Uterus (tissue), 4 donors: Measurements from ENCODE around the gene VWC2L. TPM values are rescaled to one million over a fixed set of nuclear protein-coding genes. Genes with fewer than 3 reads are reported as not detected.

Source experiments
- DNase-seq, 2 donors: peaks; one replicate each; pipeline ENCODE4 v3.0.0-alpha.2; 2019 to 2020
- H3K27ac ChIP-seq, 2 donors: fragments of 200-600 bp; sonication (generic); 1 replicate in 1 of 2; 2 replicates in 1 of 2; pipeline ENCODE4 v1.5.1; 2016 to 2018
- H3K27me3 ChIP-seq, 2 donors: fragments of 200-600 bp; sonication (generic); one replicate each; pipeline ENCODE4 v1.5.1; 2018 to 2019; ENCODE audit warnings: control low read depth in 1 of 2
- H3K36me3 ChIP-seq, 2 donors: fragments of 200-600 bp; sonication (generic); one replicate each; pipeline ENCODE4 v1.5.1; 2019; ENCODE audit warnings: control low read depth in 1 of 2
- H3K4me1 ChIP-seq, 2 donors: fragments of 200-600 bp; sonication (generic); one replicate each; pipeline ENCODE4 v1.5.1; 2018 to 2019; ENCODE audit warnings: control low read depth in 1 of 2
- H3K4me3 ChIP-seq, 2 donors: fragments of 200-600 bp; sonication (generic); 1 replicate in 1 of 2; 2 replicates in 1 of 2; pipeline ENCODE4 v1.5.1; 2018 to 2019; ENCODE audit warnings: mild to moderate bottlenecking in 1 of 2
- H3K9me3 ChIP-seq, 2 donors: fragments of 200-600 bp; sonication (generic); one replicate each; pipeline ENCODE4 v1.5.1; 2019; ENCODE audit warnings: control low read depth in 1 of 2
- POLR2A ChIP-seq, 2 donors: fragments of 450-650 bp; IDR thresholded peaks; one replicate each; pipeline ENCODE4 v1.6.1; 2016; ENCODE audit warnings: antibody characterized with exemption in 2 of 2, mild to moderate bottlenecking in 1 of 2, moderate library complexity in 1 of 2
- intact Hi-C: fragments of 100-400 bp; cut with DNase I; formaldehyde crosslinking; loops from one replicate; pipeline ENCODE4 v1.15.1; 2023; ENCODE audit warnings: low total_unique reads
- total RNA-seq, 4 donors: library from RNA; depleted of rRNA in 3 of 4; stranded (reverse); fragments of >200 nt in 3 of 4; gene quantifications; one replicate each; pipeline versions ENCODE4 v1.1.0 to v1.2.4, GENCODE V29; 2014 to 2023
- TF ChIP-seq, protein P1 (sequence below), 4 experiments: fragments of 200-600 bp in 2 of 4; fragments of 450-650 bp in 2 of 4; sonication (generic) in 2 of 4; IDR thresholded peaks; one replicate each; pipeline ENCODE4 v1.5.1; 2016 to 2019; ENCODE audit warnings: antibody characterized with exemption in 4 of 4, mild to moderate bottlenecking in 2 of 4, moderate library complexity in 1 of 4
- donor health status: DM: yes; HTN: yes; CAD: no.

The VWC2L gene
- total RNA-seq, 4 donors from 2014 or later: 0.21 TPM; not detected in 3

- H3K4me3 ChIP-seq: no peak overlapping the region
- H3K27ac ChIP-seq: no peak overlapping the region
- no peak for TF ChIP-seq POLR2A (IDR thresholded peaks at IDR 0.05)
- TF ChIP-seq, protein P1, sequence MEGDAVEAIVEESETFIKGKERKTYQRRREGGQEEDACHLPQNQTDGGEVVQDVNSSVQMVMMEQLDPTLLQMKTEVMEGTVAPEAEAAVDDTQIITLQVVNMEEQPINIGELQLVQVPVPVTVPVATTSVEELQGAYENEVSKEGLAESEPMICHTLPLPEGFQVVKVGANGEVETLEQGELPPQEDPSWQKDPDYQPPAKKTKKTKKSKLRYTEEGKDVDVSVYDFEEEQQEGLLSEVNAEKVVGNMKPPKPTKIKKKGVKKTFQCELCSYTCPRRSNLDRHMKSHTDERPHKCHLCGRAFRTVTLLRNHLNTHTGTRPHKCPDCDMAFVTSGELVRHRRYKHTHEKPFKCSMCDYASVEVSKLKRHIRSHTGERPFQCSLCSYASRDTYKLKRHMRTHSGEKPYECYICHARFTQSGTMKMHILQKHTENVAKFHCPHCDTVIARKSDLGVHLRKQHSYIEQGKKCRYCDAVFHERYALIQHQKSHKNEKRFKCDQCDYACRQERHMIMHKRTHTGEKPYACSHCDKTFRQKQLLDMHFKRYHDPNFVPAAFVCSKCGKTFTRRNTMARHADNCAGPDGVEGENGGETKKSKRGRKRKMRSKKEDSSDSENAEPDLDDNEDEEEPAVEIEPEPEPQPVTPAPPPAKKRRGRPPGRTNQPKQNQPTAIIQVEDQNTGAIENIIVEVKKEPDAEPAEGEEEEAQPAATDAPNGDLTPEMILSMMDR (IDR thresholded peaks at IDR 0.05): no peak
- no peaks in the 10 kb centered on the region for H3K9me3 ChIP-seq
- no peaks in the 10 kb centered on the region for H3K36me3 ChIP-seq
- intact Hi-C loops: no loop called here
- H3K27me3 ChIP-seq: no peaks in the 10 kb centered on the region
- no peaks in the 10 kb centered on the region for H3K4me1 ChIP-seq
- no peak for DNase-seq
Measured at GRCh38 chr2:214560618-214561190, 149.8 kb downstream of the VWC2L start.

DNA sequence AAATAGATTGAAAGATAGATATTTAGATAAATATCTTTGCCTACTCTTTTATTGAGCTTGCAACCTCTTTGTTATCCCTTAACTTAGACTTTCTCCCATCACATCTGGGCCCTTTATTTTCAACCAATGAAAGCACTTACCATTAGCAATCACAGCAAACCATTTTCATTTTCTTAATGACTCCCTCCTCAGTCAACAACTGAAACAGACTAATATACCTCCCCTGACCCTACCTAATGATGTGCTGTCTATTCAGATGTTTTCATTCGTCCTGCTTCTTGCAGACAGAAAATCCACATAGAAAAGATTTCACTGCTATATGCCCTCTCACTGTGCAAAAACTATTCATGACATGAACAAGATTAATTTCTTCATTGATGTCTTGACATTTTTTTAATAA lies 154.4 kb downstream of the VWC2L start:
- Histone ChIP-seq H3K27ac (no peak overlapping the region), H3K27me3 (no peaks in the 10 kb centered on the region), H3K4me3 (no peak overlapping the region), H3K4me1 (no peaks in the 10 kb centered on the region), H3K9me3 (no peaks in the 10 kb centered on the region), H3K36me3 (no peaks in the 10 kb centered on the region)
- DNase-seq: no peak
- intact Hi-C loops: no loop called here
- TF ChIP-seq, protein P1 (IDR thresholded peaks at IDR 0.05): no peak
- TF ChIP-seq POLR2A (IDR thresholded peaks at IDR 0.05): no peak

GRCh38 chr2:214566457-214566856 lies 155.6 kb downstream of the VWC2L start:
- DNase-seq: no peak
- Histone ChIP-seq H3K36me3 (no peaks in the 10 kb centered on the region), H3K9me3 (no peaks in the 10 kb centered on the region), H3K27ac (no peak overlapping the region), H3K4me1 (no peaks in the 10 kb centered on the region), H3K27me3 (no peaks in the 10 kb centered on the region), H3K4me3 (no peak overlapping the region)
- intact Hi-C loops: no loop called here
- no peak for TF ChIP-seq POLR2A (IDR thresholded peaks at IDR 0.05)
- TF ChIP-seq, protein P1 (IDR thresholded peaks at IDR 0.05): no peak

GRCh38 chr2:214569419-214570035 lies 158.7 kb downstream of the VWC2L start:
- H3K27ac ChIP-seq: no peak overlapping the region
- no peak for DNase-seq
- intact Hi-C loops: no loop called here
- H3K27me3 ChIP-seq: no peaks in the 10 kb centered on the region
- H3K4me3 ChIP-seq: no peak overlapping the region
- TF ChIP-seq, protein P1 (IDR thresholded peaks at IDR 0.05): no peak
- no peak for TF ChIP-seq POLR2A (IDR thresholded peaks at IDR 0.05)
- H3K9me3 ChIP-seq: no peaks in the 10 kb centered on the region
- H3K4me1 ChIP-seq: no peaks in the 10 kb centered on the region
- no peaks in the 10 kb centered on the region for H3K36me3 ChIP-seq

- Histone ChIP-seq H3K27me3 (no peaks in the 10 kb centered on the region), H3K4me1 (no peaks in the 10 kb centered on the region), H3K4me3 (no peak overlapping the region), H3K36me3 (no peaks in the 10 kb centered on the region), H3K27ac (no peak overlapping the region), H3K9me3 (no peaks in the 10 kb centered on the region)
- intact Hi-C loops: no loop called here
- DNase-seq: no peak
- no peak for TF ChIP-seq POLR2A (IDR thresholded peaks at IDR 0.05)
- TF ChIP-seq, protein P1 (IDR thresholded peaks at IDR 0.05): no peak
Measured at GRCh38 chr2:214574084-214574781, 163.4 kb downstream of the VWC2L start.
